Measurements from ENCODE around the gene CYBA. TPM values are rescaled to one million over a fixed set of nuclear protein-coding genes. Genes with fewer than 3 reads are reported as not detected.

The CYBA gene
- polyA plus RNA-seq, 3 donors = 1,168 to 2,376 (median 2,092) TPM

DNA sequence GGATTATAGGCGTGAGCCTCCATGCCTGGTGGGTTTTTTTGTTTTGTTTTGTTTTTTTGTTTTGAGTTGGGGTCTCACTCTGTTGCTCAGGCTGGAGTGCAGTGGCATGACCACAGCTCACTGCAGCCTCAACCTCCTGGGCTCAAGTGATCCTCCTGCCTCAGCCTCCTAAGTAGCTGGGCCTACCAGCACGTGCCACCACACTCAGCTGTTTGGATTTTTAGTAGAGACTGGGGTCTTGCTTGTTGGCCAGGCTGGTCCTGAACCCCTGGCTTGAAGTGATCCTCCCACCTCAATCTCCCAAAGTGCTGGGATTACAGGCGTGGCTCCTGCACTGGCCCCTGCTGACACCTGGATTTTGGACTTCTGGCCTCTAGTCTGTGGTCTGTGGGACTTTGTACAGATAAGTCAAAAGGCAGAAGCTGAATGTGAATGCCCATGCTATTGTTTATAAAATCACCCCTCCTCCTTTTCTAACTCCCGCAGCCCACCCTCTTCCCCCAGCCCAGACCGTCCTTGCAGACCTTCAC lies 29.8 kb upstream of the CYBA start:
- intact Hi-C loops (cut with micrococcal nuclease) = loop anchor here (1.0 to 10.0 kb wide), 3 partner anchors 21 to 86 kb away; partner anchors contain the start of gene IL17C (in 1 of the 2)
- Mint-ChIP-seq H3K36me3 (peaks cover 33 to 62% of the 10 kb centered on the region in 2 donors), H3K27ac (peak overlapping the region in 3 of 7 donors; percentile 41 to 95 (median 75)), H3K9me3 (no peaks in the 10 kb centered on the region), H3K4me3 (no peak overlapping the region), H3K27me3 (ENCODE audit: low read depth in 3 of 3) (no peaks in the 10 kb centered on the region), H3K4me1 (peaks cover 51% of the 10 kb centered on the region)
- Histone ChIP-seq H2AFZ (ENCODE audit: insufficient read depth, low read depth, low read length, poor library complexity, severe bottlenecking) (no peak overlapping the region), H3K4me3 (replicated peaks in 1 of 3; ENCODE audit: low read depth in 2 of 3, low read length in 3 of 3) (peak overlapping the region in 1 of 3 experiments; percentile 66), H4K20me1 (ENCODE audit: insufficient read depth, low read length) (peaks cover 7% of the 10 kb centered on the region), H3K4me1 (ENCODE audit: control insufficient read depth in 1 of 2, insufficient read depth in 2 of 2, low read length in 2 of 2) (peaks cover 54 to 59% of the 10 kb centered on the region in 2 donors), H3K27ac (ENCODE audit: low read depth in 1 of 2, low read length in 2 of 2) (no peak overlapping the region), H3K9me3 (replicated peaks in 1 of 2; ENCODE audit: control insufficient read depth in 1 of 2, insufficient read depth in 1 of 2, low read length in 2 of 2) (no peaks in the 10 kb centered on the region), H3K79me2 (ENCODE audit: insufficient read depth, low read length) (peaks cover 16% of the 10 kb centered on the region), H3K27me3 (ENCODE audit: control insufficient read depth in 2 of 2, insufficient read depth in 2 of 2, low read length in 2 of 2) (no peaks in the 10 kb centered on the region), H3K36me3 (replicated peaks in 1 of 2; ENCODE audit: control insufficient read depth in 1 of 2, insufficient read depth in 2 of 2, low read length in 2 of 2) (peaks cover 38% of the 10 kb centered on the region in 2 donors), H3K4me2 (replicated peaks; ENCODE audit: extremely low read depth, low read length, poor library complexity, severe bottlenecking) (no peak overlapping the region), H3K9ac (ENCODE audit: insufficient read depth, low read length, poor library complexity, severe bottlenecking) (no peak overlapping the region)
- no peak for DNase-seq
- 83% methylated on average over 2 of the region's 5 CpGs for WGBS (ENCODE audit: insufficient coverage)
- TF ChIP-seq, protein P1, sequence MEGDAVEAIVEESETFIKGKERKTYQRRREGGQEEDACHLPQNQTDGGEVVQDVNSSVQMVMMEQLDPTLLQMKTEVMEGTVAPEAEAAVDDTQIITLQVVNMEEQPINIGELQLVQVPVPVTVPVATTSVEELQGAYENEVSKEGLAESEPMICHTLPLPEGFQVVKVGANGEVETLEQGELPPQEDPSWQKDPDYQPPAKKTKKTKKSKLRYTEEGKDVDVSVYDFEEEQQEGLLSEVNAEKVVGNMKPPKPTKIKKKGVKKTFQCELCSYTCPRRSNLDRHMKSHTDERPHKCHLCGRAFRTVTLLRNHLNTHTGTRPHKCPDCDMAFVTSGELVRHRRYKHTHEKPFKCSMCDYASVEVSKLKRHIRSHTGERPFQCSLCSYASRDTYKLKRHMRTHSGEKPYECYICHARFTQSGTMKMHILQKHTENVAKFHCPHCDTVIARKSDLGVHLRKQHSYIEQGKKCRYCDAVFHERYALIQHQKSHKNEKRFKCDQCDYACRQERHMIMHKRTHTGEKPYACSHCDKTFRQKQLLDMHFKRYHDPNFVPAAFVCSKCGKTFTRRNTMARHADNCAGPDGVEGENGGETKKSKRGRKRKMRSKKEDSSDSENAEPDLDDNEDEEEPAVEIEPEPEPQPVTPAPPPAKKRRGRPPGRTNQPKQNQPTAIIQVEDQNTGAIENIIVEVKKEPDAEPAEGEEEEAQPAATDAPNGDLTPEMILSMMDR (IDR thresholded peaks at IDR 0.05) = no peak

DNA sequence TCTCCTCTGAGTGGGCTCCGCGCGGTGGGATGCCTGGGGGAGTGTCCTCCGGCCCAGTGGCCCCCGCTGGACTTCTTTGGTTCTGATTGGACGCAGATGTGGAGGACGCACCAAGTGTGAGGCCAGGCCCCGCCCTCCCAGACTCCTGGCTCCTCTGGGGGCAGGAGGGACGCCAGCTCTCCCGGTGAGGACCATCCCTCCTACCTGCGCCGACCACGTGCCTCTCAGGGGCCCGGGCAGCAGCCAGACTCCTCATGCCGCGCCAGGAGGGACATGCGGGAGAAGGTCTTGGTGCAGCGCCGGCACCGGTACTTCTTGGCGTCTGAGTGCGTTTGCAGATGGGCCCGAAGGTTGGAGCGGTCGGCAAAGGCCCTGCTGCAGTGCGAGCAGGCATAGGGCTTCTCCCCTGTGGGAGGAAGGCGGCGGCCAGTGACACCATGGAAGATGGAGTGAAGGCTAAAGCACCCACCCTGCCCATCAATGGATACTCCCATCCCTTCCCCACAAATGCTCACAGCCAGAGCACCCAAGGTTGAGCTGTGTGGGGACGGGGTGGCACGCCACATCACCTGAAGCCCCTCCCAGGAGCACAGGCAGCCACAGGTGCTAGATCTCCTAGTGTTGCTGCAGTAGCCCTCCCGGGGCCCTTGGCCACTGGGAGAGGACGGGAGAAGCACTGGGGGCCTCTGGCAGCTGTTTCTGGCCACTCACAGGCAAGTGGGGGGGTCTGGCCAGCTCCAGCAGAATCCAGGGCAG lies 27.5 kb upstream of the CYBA start:
- Histone ChIP-seq H3K79me2 (ENCODE audit: insufficient read depth, low read length) (peaks cover 4% of the 10 kb centered on the region), H3K4me2 (replicated peaks; ENCODE audit: extremely low read depth, low read length, poor library complexity, severe bottlenecking) (no peak overlapping the region), H3K27me3 (ENCODE audit: control insufficient read depth in 2 of 2, insufficient read depth in 2 of 2, low read length in 2 of 2) (no peaks in the 10 kb centered on the region), H3K4me1 (ENCODE audit: control insufficient read depth in 1 of 2, insufficient read depth in 2 of 2, low read length in 2 of 2) (peaks cover 34 to 38% of the 10 kb centered on the region in 2 donors), H3K27ac (ENCODE audit: low read depth in 1 of 2, low read length in 2 of 2) (no peak overlapping the region), H3K36me3 (replicated peaks in 1 of 2; ENCODE audit: control insufficient read depth in 1 of 2, insufficient read depth in 2 of 2, low read length in 2 of 2) (peaks cover 38% of the 10 kb centered on the region in 2 donors), H3K4me3 (replicated peaks in 1 of 3; ENCODE audit: low read depth in 2 of 3, low read length in 3 of 3) (no peak overlapping the region), H3K9ac (ENCODE audit: insufficient read depth, low read length, poor library complexity, severe bottlenecking) (no peak overlapping the region), H4K20me1 (ENCODE audit: insufficient read depth, low read length) (peaks cover 7% of the 10 kb centered on the region), H3K9me3 (replicated peaks in 1 of 2; ENCODE audit: control insufficient read depth in 1 of 2, insufficient read depth in 1 of 2, low read length in 2 of 2) (no peaks in the 10 kb centered on the region), H2AFZ (ENCODE audit: insufficient read depth, low read depth, low read length, poor library complexity, severe bottlenecking) (no peak overlapping the region)
- no peaks in the 10 kb centered on the region for H3K9me3 Mint-ChIP-seq
- intact Hi-C loops (cut with micrococcal nuclease) = loop anchor here in 1 of 2 donors (2.0 kb wide), 1 partner anchor 14 kb away; no protein-coding TSS in a partner anchor
- H3K27ac Mint-ChIP-seq = no peak overlapping the region
- no peak for DNase-seq
- 96% methylated on average over 30 of the region's 32 CpGs for WGBS (ENCODE audit: insufficient coverage)
- TF ChIP-seq, protein P1 (IDR thresholded peaks at IDR 0.05) = no peak
- H3K4me1 Mint-ChIP-seq = peaks cover 31% of the 10 kb centered on the region
- no peaks in the 10 kb centered on the region for H3K27me3 Mint-ChIP-seq (ENCODE audit: low read depth in 3 of 3)
- peaks cover 35 to 62% of the 10 kb centered on the region in 2 donors for H3K36me3 Mint-ChIP-seq
- no peak overlapping the region for H3K4me3 Mint-ChIP-seq

Data from CD14-positive monocyte (primary cell).